Measurements from ENCODE around the gene FBXL12.
"Not testable (repeated sequence)": the region's sequence is repeated elsewhere in the genome, so short reads cannot be mapped to it uniquely, and the experiment has no call there.

The FBXL12 gene

DNA sequence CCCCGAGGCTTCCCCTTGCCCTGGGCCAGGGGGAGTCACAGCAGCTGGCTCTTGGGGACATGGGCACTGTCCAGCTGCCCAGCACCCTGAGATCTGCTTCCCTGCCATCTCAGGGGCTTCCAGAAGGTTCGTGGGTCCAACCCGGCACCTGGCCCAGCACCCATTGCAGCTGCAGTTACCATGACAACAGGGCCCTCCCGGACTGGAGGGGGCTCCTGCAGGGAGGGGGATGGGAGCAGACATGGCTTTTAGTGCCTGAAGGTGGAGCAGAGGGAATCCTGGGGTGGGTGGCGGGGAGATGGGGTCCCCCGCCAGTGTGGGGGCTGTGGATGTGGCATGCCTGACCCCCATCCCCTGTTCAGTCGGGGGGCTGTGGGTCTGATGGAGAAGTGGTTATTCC lies 30.9 kb upstream of the FBXL12 start:
- TF ChIP-seq, protein P1, sequence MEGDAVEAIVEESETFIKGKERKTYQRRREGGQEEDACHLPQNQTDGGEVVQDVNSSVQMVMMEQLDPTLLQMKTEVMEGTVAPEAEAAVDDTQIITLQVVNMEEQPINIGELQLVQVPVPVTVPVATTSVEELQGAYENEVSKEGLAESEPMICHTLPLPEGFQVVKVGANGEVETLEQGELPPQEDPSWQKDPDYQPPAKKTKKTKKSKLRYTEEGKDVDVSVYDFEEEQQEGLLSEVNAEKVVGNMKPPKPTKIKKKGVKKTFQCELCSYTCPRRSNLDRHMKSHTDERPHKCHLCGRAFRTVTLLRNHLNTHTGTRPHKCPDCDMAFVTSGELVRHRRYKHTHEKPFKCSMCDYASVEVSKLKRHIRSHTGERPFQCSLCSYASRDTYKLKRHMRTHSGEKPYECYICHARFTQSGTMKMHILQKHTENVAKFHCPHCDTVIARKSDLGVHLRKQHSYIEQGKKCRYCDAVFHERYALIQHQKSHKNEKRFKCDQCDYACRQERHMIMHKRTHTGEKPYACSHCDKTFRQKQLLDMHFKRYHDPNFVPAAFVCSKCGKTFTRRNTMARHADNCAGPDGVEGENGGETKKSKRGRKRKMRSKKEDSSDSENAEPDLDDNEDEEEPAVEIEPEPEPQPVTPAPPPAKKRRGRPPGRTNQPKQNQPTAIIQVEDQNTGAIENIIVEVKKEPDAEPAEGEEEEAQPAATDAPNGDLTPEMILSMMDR (IDR thresholded peaks at IDR 0.05; ENCODE audit: low read length, missing control alignments): no peak

DNA sequence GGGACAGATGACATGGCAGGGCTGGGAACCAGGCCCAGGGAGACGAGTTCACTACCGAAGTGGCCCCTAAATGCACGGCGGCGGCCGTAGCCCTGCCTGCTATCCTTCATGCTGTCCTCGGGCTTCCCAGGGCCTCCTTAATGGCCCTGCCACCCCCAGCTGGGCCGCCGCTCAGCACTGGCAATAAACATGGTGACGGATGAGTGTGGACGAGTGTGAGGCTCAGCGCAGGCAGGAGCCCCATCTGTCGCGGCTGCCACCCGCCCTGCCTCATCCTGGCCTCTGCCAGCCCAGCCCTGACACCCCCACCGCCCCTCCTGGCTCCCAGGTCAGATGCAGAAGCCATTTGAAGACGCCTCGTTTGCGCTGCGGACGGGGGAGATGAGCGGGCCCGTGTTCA lies 29.9 kb upstream of the FBXL12 start:
- DNase-seq (ENCODE audit: low read depth): no peak
- TF ChIP-seq, protein P1 (IDR thresholded peaks at IDR 0.05; ENCODE audit: low read length, missing control alignments): no peak
- H3K4me3 ChIP-seq (replicated peaks; ENCODE audit: low read depth, low read length): no peak overlapping the region

More for the DNA sequence above, 30.9 kb upstream of the FBXL12 start:
- H3K4me3 ChIP-seq (replicated peaks; ENCODE audit: low read depth, low read length): no peak overlapping the region
- DNase-seq (ENCODE audit: low read depth): no peak

DNA sequence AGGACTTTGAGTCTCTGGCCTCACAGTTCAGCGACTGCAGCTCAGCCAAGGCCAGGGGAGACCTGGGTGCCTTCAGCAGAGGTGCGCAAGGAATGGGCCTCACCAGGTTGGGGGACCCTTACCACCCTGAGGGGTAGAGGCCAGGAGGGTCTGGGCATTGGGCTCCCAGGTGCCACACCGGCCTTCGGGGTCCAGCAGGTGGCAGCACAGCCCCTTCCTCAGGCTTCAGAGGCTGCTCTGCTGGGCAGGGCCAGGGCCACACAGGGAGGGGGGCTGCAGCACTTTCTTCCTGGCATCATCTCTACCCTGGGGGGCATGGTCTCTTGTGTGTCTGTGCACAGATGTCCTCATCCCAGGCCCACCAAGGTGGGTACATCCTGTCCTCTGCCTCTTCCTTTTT lies 29.2 kb upstream of the FBXL12 start:
- TF ChIP-seq, protein P1 (IDR thresholded peaks at IDR 0.05; ENCODE audit: low read length, missing control alignments): peak; percentile 32
- no peak for DNase-seq (ENCODE audit: low read depth)
- H3K4me3 ChIP-seq (replicated peaks; ENCODE audit: low read depth, low read length): no peak overlapping the region

DNA sequence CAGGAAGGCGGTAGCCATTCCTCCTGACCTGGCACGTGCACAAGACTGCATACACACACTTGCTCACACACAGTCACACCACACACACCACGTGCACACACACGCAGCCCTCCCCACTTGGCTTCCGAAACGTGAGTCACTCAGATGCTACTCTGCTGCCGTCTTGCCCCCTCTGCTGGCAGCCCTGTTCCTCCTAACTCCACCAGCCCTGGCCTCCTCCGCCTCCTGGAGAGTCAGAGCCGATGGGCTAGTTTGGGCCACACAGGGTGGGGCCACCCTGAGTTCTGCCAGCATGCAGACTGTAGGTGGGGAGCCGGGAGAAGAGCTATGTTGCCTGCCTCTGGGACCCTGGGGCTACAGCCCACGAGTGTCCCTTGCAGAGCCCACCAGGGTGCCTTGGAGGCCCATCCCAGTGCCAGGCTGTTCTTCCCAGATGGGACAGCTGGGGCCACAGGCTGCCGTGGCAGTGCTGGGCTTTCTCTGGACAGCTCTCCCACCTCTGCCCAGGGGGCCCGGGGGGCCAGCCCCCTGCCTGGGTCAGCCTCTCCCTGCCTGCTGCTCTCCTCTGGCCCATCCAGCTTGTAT lies 28.3 kb upstream of the FBXL12 start:
- DNase-seq (ENCODE audit: low read depth): peak; percentile 93
- no peak overlapping the region for H3K4me3 ChIP-seq (replicated peaks; ENCODE audit: low read depth, low read length)
- TF ChIP-seq, protein P1 (IDR thresholded peaks at IDR 0.05; ENCODE audit: low read length, missing control alignments): peak; percentile 91

DNA sequence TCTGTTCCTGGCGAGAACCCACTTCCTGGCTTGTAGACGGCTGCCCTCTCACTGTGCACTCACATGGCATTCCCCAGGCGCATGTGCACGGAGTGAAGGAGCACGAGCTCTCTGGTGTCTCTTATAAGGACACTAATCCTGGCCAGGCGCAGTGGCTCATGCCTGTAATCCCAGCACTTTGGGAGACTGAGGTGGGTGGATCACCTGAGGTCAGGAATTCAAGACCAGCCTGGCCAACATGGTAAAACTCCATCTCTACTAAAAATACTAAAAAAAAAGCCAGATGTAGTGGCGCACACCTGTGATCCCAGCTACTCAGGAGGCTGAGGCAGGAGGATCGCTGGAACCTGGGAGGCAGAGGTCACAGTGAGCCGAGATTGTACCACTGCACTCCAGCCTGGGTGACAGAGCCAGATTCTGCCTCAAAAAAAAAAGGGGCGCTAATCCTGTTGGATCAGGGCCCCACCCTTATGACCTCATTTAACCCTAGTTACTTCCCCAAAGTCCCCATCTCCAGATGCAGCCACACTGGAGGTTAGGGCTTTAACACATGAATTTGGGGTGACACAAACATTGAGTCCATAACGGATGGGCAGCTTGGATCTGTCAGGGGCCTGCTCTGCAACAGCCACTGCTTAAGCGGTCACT lies 24.9 kb upstream of the FBXL12 start:
- not testable (repeated sequence) for DNase-seq (ENCODE audit: low read depth); H3K4me3 ChIP-seq (replicated peaks; ENCODE audit: low read depth, low read length)

DNA sequence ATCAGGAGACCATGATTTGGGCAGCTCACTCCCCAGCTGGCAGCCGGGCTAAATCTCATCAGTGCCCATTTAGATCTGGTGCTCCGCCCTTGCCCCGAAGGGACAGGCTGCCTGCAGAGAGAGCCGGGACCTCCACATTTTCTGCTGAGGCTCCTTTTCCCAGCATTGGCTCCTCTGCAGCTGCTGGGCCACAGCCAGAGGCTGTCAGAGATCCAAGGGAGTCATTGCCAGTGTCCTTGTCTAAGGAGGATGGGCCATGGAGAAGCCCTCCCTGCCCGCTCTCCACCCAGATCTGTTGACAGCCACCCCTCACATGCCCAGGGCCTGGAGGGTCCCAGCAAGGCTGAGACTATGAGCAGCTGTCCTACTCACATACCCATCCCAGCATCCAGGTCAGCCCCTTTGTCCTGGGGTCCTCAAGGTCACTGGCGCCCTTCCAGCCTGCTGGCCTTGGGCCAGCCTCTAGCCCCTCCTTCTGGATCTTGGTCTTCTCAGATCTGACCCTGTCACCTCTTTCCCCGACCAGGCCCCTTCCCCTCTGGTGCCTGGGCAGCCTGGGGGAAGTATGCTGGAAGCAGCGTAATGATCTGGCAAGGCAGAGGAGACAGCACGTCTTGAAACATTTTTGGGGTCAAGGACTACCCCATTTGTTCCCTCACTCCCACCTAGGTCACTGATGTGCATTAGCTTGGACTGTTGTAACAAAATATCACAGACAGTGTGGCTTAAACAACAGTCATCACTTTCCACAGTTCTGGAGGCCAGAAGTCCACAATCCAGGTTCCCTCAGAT lies 24.2 kb upstream of the FBXL12 start:
- no peak overlapping the region for H3K4me3 ChIP-seq (replicated peaks; ENCODE audit: low read depth, low read length)
- DNase-seq (ENCODE audit: low read depth): no peak
- TF ChIP-seq, protein P1 (IDR thresholded peaks at IDR 0.05; ENCODE audit: low read length, missing control alignments): no peak

DNA sequence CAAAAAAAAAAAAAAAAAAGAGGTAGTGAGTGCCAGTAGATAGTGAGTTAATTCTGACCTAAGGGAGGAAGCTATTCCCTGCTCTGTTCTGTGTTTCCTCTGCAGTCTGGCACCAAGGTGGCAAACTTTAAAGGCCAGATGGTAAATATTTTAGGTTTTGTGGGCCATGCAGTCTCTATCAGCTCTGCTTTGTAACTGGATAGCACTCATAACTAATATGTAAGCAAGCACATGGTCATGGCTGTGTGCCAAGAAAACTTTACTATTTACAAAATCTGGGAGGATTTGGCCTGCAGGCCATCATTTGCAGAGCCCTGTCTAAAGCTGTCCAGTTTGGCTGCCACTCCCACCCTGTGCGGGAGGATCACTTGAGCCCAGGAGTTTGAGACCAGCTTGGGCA lies 20.5 kb upstream of the FBXL12 start:
- TF ChIP-seq, protein P1 (IDR thresholded peaks at IDR 0.05; ENCODE audit: low read length, missing control alignments): no peak
- no peak overlapping the region for H3K4me3 ChIP-seq (replicated peaks; ENCODE audit: low read depth, low read length)
- peak; percentile 27 for DNase-seq (ENCODE audit: low read depth)
